Mucosa of stomach (tissue), 1 donor: ENCODE measurements around the gene CHMP6.
A peak's percentile ranks its signal among the peaks of the same experiment; 100 is the strongest.

ENCODE experiments used
- H3K27me3 ChIP-seq: one replicate; pipeline ENCODE4 v1.7.0; 2013; ENCODE audit warnings: mild to moderate bottlenecking, low read length; ENCODE audit not compliant: control insufficient read depth, insufficient read depth
- H3K36me3 ChIP-seq: one replicate; pipeline ENCODE4 v1.7.0; 2013; ENCODE audit warnings: low read length; ENCODE audit not compliant: control insufficient read depth, insufficient read depth
- H3K4me1 ChIP-seq: one replicate; pipeline ENCODE4 v1.7.0; 2013; ENCODE audit warnings: mild to moderate bottlenecking, low read length; ENCODE audit not compliant: control insufficient read depth, insufficient read depth
- H3K4me3 ChIP-seq: one replicate; pipeline ENCODE4 v1.7.0; 2013; ENCODE audit warnings: low read length
- H3K9ac ChIP-seq: one replicate; pipeline ENCODE4 v1.7.0; 2013; ENCODE audit warnings: mild to moderate bottlenecking, low read length, moderate library complexity
- H3K9me3 ChIP-seq: one replicate; pipeline ENCODE4 v1.7.0; 2013; ENCODE audit warnings: mild to moderate bottlenecking, low read length, moderate library complexity; ENCODE audit not compliant: control insufficient read depth
- donor health status: Pancreatic carcinoma.

CHMP6 gene

GRCh38 chr17:81019563-81020442 lies 28.2 kb downstream of the CHMP6 start:
- Histone ChIP-seq H3K4me1 (peaks cover 37% of the 10 kb centered on the region), H3K27me3 (no peaks in the 10 kb centered on the region), H3K9me3 (no peaks in the 10 kb centered on the region), H3K36me3 (no peaks in the 10 kb centered on the region), H3K4me3 (no peak overlapping the region), H3K9ac (no peak overlapping the region)

GRCh38 chr17:81020443-81020766 lies 28.8 kb downstream of the CHMP6 start:
- H3K4me1 ChIP-seq: peaks cover 37% of the 10 kb centered on the region
- peak overlapping the region; percentile 38 for H3K9ac ChIP-seq
- no peaks in the 10 kb centered on the region for H3K9me3 ChIP-seq
- peaks cover 3% of the 10 kb centered on the region for H3K27me3 ChIP-seq
- no peak overlapping the region for H3K4me3 ChIP-seq
- no peaks in the 10 kb centered on the region for H3K36me3 ChIP-seq

GRCh38 chr17:81020767-81021497 lies 29.3 kb downstream of the CHMP6 start:
- peak overlapping the region; percentile 38 for H3K9ac ChIP-seq
- H3K36me3 ChIP-seq: no peaks in the 10 kb centered on the region
- no peak overlapping the region for H3K4me3 ChIP-seq
- peaks cover 7% of the 10 kb centered on the region for H3K27me3 ChIP-seq
- H3K9me3 ChIP-seq: no peaks in the 10 kb centered on the region
- H3K4me1 ChIP-seq: peaks cover 37% of the 10 kb centered on the region

GRCh38 chr17:81021531-81022343 lies 30.1 kb downstream of the CHMP6 start:
- Histone ChIP-seq H3K36me3 (no peaks in the 10 kb centered on the region), H3K4me1 (peaks cover 37% of the 10 kb centered on the region), H3K9ac (no peak overlapping the region)

GRCh38 chr17:81022344-81022676 lies 30.7 kb downstream of the CHMP6 start:
- H3K9me3 ChIP-seq: no peaks in the 10 kb centered on the region
- peaks cover 19% of the 10 kb centered on the region for H3K27me3 ChIP-seq
- no peak overlapping the region for H3K4me3 ChIP-seq
- H3K36me3 ChIP-seq: no peaks in the 10 kb centered on the region
- peaks cover 37% of the 10 kb centered on the region for H3K4me1 ChIP-seq
- H3K9ac ChIP-seq: no peak overlapping the region

More at GRCh38 chr17:81021531-81022343, 30.1 kb downstream of the CHMP6 start:
- H3K4me3 ChIP-seq: no peak overlapping the region
- H3K9me3 ChIP-seq: no peaks in the 10 kb centered on the region
- peaks cover 15% of the 10 kb centered on the region for H3K27me3 ChIP-seq

- Histone ChIP-seq H3K27me3 (peaks cover 38% of the 10 kb centered on the region), H3K9ac (no peak overlapping the region)
Measured at GRCh38 chr17:81025065-81025740, 33.6 kb downstream of the CHMP6 start.

GRCh38 chr17:81025741-81026129 lies 34.1 kb downstream of the CHMP6 start:
- peaks cover 42% of the 10 kb centered on the region for H3K27me3 ChIP-seq
- H3K4me3 ChIP-seq: no peak overlapping the region

More at GRCh38 chr17:81025065-81025740, 33.6 kb downstream of the CHMP6 start:
- Histone ChIP-seq H3K4me3 (no peak overlapping the region), H3K9me3 (no peaks in the 10 kb centered on the region), H3K4me1 (peaks cover 31% of the 10 kb centered on the region), H3K36me3 (no peaks in the 10 kb centered on the region)

GRCh38 chr17:81026266-81027036 lies 34.8 kb downstream of the CHMP6 start:
- Histone ChIP-seq H3K4me1 (peaks cover 29% of the 10 kb centered on the region), H3K9ac (no peak overlapping the region), H3K36me3 (no peaks in the 10 kb centered on the region), H3K27me3 (peaks cover 42% of the 10 kb centered on the region), H3K9me3 (no peaks in the 10 kb centered on the region), H3K4me3 (no peak overlapping the region)

More at GRCh38 chr17:81025741-81026129, 34.1 kb downstream of the CHMP6 start:
- Histone ChIP-seq H3K9me3 (no peaks in the 10 kb centered on the region), H3K9ac (no peak overlapping the region), H3K4me1 (peaks cover 29% of the 10 kb centered on the region), H3K36me3 (no peaks in the 10 kb centered on the region)

GRCh38 chr17:81027038-81027437 lies 35.4 kb downstream of the CHMP6 start:
- H3K36me3 ChIP-seq: no peaks in the 10 kb centered on the region
- no peaks in the 10 kb centered on the region for H3K9me3 ChIP-seq
- H3K9ac ChIP-seq: no peak overlapping the region
- H3K4me3 ChIP-seq: no peak overlapping the region
- H3K27me3 ChIP-seq: peaks cover 42% of the 10 kb centered on the region
- H3K4me1 ChIP-seq: peaks cover 33% of the 10 kb centered on the region

- Histone ChIP-seq H3K9ac (no peak overlapping the region), H3K36me3 (no peaks in the 10 kb centered on the region), H3K9me3 (no peaks in the 10 kb centered on the region), H3K4me3 (no peak overlapping the region), H3K27me3 (peaks cover 42% of the 10 kb centered on the region), H3K4me1 (peaks cover 34% of the 10 kb centered on the region)
Measured at GRCh38 chr17:81027591-81028505, 36.2 kb downstream of the CHMP6 start.
